HG03039 (cell line): Measurements from ENCODE around the gene GMIP.
"Not testable (repeated sequence)": the region's sequence is repeated elsewhere in the genome, so short reads cannot be mapped to it uniquely, and the experiment has no call there.

Source experiments
- ATAC-seq: cut with Tn5 transposase; IDR thresholded peaks from one replicate; pipeline ENCODE4 v1.9.1; 2021; ENCODE audit warnings: mild to moderate bottlenecking, moderate library complexity; ENCODE audit not compliant: unreplicated experiment

Gene GMIP

GRCh38 chr19:19610376-19611202, 32.9 kb downstream of the GMIP start:
- ATAC-seq: no peak

- not testable (repeated sequence) for ATAC-seq
Observed at GRCh38 chr19:19606686-19607085, 36.8 kb downstream of the GMIP start.

GRCh38 chr19:19606021-19606420, 37.4 kb downstream of the GMIP start:
- no peak for ATAC-seq

- no peak for ATAC-seq
Observed at GRCh38 chr19:19602713-19603324, 40.6 kb downstream of the GMIP start.

- no peak for ATAC-seq
Observed at GRCh38 chr19:19602136-19602712, 41.2 kb downstream of the GMIP start.

GRCh38 chr19:19600793-19601330, 42.6 kb downstream of the GMIP start:
- ATAC-seq: no peak

- peak; percentile 13 for ATAC-seq
Observed at GRCh38 chr19:19598728-19599451, 44.6 kb downstream of the GMIP start.

- peak; percentile 65 for ATAC-seq
Observed at GRCh38 chr19:19597809-19598306, 45.6 kb downstream of the GMIP start.

- ATAC-seq: no peak
Observed at GRCh38 chr19:19595171-19595701, 48.2 kb downstream of the GMIP start.

- no peak for ATAC-seq
Observed at GRCh38 chr19:19594381-19594780, 49.1 kb downstream of the GMIP start.

GRCh38 chr19:19592690-19593089, 50.8 kb downstream of the GMIP start:
- ATAC-seq: no peak

- ATAC-seq: peak; percentile 46
Observed at GRCh38 chr19:19591133-19591825, 52.2 kb downstream of the GMIP start.

- ATAC-seq: no peak
Observed at GRCh38 chr19:19588546-19588945, 54.9 kb downstream of the GMIP start.

- no peak for ATAC-seq
Observed at GRCh38 chr19:19587771-19588170, 55.7 kb downstream of the GMIP start.

GRCh38 chr19:19584356-19584755, 59.1 kb downstream of the GMIP start:
- no peak for ATAC-seq

GRCh38 chr19:19582471-19582870, 61.0 kb downstream of the GMIP start:
- no peak for ATAC-seq

- no peak for ATAC-seq
Observed at GRCh38 chr19:19581391-19581790, 62.1 kb downstream of the GMIP start.

- ATAC-seq: no peak
Observed at GRCh38 chr19:19580418-19580817, 63.0 kb downstream of the GMIP start.

GRCh38 chr19:19579533-19580361, 63.7 kb downstream of the GMIP start:
- no peak for ATAC-seq
